GM18520 (cell line): ENCODE data around the gene WFDC13.
"Not testable (repeated sequence)": the region's sequence is repeated elsewhere in the genome, so short reads cannot be mapped to it uniquely, and the experiment has no call there.

ENCODE experiments used
- ATAC-seq: cut with Tn5 transposase; IDR thresholded peaks from one replicate; pipeline ENCODE4 v1.9.1; 2021; ENCODE audit not compliant: unreplicated experiment

WFDC13 gene, protein sequence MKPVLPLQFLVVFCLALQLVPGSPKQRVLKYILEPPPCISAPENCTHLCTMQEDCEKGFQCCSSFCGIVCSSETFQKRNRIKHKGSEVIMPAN

DNA sequence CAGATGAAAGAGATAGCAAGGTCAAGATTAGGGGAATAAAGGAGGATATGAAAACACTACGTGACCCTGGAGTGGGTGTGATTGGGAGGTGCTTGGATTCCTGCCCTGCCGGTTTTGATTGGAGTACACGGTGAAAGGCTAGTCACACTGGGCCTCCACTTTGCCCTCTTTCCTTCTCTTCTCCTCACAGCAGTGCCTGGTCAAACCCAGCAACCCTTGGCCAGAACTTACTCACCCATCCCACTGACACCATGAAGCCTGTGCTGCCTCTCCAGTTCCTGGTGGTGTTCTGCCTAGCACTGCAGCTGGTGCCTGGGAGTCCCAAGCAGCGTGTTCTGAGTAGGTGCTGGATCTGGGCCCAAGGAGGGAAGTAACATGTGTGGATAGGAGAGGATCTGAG lies at the start of gene WFDC13:
TSS of gene WFDC13 (plus strand) at position 166 of the 400 bp plus-strand sequence. CDS start at position 252, 86 bp downstream.
- no peak for ATAC-seq

DNA sequence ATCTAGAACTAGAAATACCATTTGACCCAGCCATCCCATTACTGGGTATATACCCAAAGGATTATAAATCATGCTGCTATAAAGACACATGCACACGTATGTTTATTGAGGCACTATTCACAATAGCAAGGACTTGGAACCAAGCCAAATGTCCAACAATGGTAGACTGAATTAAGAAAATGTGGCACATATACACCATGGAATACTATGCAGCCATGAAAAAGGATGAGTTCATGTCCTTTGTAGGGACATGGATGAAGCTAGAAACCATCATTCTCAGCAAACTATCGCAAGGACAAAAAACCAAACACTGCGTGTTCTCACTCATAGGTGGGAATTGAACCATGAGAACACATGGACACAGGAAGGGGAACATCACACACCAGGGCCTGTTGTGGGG lies 44.8 kb upstream of the WFDC13 start:
- ATAC-seq = not testable (repeated sequence)

DNA sequence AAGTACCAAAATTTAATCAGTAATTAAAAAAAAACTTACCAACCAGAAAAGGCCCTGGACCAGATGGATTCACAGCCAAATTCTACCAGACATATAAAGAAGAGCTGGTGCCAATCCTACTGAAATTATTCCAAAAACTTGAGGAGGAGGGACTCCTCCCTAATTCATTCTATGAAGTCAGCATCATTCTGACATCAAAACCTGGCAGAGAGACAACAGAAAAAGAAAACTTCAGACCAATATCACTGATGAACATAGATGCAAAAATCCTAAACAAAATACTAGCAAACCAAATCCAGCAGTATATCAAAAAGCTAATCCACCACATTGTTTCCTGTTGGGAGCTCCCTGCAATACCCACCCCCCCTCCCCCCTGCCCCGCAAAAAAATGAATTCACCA lies 31.7 kb upstream of the WFDC13 start, which contains the start of gene WFDC11:
TSS of gene WFDC11 (minus strand) at position 101 of the 400 bp plus-strand sequence. CDS start 19,639 bp downstream, outside the sequence.
- no peak for ATAC-seq

DNA sequence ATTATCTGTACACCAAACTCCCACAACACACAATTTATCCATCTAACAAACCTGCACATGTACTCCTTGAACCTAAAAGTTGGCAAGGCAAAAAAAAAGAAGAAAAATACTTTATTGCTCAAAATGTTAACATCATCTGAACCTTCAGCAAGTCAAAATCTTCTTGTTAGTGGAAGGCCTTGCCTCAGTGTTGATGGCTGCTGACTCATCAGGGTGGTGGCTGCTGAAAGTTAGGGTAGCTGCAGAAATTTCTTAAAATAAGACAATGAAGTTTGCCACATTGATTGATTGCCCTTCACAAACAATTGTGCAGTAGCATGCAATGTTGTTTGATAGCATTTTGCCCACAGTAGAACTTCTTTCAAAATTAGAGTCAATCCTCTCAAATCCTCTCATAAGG lies 29.1 kb upstream of the WFDC13 start:
- no peak for ATAC-seq

DNA sequence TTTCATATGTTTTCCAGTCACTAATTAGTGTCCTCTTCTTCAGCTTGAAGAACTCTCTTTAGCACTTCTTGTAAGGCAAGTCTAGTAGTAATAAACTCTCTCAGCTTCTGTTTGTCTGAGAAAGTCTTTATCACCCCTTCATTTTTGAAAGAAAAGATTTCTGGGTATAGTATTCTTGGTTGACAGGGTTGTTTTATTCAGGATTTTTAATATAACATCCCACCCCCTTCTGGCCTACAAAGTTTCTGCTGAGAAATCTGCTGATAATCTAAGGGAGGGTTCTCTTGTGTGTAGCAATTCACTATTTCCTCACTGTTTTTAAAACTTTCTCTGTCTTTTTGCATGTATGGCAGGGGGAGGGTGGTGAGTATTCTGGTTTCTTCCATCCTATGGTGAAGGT lies 22.2 kb upstream of the WFDC13 start:
- ATAC-seq = no peak

DNA sequence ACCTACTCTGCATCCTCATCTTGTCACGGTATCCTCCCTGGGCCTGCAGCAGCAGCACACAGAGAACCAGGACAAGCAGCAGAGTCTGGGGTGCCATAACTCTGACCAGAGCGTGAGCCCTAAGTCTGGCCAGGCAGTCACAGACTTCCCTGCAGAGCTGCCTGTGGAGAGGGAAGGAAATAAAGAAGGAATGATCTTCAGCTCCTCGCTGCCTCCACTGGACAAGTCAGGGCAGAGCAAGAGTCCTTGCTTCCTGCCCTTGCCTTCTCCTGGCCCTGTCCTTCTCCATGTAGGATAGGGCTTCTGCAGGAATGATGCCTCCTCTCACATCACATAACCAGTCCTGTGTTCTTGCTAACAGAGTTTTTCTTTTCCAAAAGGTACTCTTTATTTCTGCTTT lies 15.9 kb upstream of the WFDC13 start:
- ATAC-seq = no peak

DNA sequence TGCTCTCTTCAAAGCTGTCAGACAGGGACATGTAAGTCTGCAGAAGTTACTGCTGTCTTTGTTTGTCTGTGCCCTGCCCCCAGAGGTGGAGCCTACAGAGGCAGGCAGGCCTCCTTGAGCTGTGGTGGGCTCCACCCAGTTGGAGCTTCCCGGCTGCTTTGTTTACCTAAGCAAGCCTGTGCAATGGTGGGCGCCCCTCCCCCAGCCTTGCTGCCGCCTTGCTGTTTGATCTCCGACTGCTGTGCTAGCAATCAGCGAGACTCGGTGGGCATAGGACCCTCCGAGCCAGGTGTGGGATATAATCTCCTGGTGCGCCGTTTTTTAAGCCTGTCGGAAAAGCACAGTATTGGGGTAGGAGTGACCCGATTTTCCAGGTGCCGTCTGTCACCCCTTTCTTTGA lies 8.5 kb upstream of the WFDC13 start:
- ATAC-seq = not testable (repeated sequence)

DNA sequence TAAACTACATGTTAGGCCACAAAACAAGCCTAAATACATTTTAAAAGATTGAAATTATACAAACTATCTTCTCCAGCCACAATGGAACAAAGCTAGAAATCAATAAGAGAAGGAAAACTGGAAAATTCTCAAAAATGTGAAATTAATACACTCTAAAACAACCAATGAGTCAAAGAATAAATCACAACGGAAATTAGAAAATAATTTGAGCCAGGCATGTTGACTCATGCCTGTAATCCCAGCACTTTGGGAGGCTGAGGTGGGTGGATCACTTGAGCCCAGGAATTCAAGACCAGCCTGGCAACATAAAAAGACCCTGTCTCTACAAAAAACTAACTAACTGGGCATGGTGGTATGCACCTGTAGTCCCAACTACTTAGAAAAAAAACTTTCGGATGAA lies 6.3 kb upstream of the WFDC13 start:
- no peak for ATAC-seq

DNA sequence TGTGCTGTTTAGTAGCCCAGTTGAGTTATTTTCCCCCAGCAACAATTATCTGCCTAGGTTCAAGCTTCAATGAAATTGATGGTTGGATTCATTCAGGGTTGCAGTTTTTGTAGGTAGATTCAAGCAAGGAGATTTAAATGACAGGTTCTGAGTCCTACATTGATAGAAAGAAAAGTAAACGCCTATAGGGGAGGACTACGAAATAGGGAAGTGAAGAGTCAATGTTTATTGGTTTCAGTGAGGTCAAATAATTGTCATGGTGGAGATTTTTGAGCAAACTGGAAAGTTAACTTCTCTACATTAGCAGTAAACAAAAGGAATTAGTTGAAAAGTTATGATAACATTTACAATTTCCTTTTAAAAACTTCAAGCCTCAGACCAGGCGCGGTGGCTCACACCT lies 734 bp upstream of the WFDC13 start:
- no peak for ATAC-seq

DNA sequence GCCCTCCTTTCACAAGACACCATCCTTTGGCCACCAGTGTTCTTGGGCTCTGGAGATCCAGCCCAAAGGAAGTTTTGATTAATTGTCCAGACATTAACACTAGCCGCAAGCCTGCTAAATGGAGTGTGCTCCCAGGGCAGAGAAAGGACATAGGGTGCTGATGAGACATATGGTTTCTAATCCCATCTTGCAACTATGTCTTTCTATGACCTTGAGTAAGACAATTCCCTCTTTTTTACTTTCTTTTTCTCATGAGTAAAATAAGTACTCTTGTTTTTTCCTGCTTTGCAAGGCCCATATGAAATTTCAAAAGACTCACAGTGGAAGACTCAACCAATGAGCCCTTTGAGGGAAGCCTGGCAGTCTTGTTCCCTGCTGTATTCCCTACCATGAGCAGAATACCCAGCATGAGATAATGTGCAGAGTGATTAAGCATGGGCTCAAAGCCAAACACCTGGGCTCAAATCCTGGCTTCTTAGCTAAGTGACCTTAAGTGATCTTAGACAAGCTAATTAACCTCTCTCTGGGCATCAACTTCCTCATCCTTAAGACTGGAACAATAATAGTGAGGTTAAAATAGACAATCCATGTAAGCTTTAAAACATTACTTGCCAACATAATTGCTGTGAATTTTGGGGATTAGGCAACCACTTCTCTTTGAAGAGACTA lies 3.3 kb downstream of the WFDC13 start, which contains the start of gene WFDC10B:
TSS of gene WFDC10B (minus strand) at position 51 of the 669 bp plus-strand sequence. CDS start 19,027 bp downstream, outside the sequence.
- no peak for ATAC-seq

DNA sequence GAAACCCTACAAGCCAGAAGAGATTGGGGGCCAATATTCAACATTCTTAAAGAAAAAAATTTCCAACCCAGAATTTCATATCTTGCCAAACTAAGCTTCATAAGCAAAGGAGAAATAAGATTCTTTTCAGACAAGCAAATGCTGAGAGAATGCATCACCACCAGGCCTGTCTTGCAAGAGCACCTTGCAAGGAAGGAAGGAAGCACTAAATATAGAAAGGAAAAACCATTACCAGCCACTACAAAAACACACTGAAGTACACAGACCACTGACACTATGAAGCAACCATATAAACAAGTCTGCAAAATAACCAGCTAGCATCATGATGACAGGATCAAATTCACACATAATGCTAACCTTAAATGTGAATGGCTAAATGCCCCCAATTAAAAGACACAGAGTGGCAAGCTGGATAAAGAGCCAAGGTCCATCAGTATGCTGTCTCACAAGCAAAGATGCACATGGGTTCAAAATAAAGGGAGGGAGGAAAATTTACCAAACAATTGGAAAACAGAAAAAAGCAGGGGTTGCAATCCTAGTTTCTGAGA lies 14.4 kb downstream of the WFDC13 start:
- ATAC-seq = not testable (repeated sequence)

DNA sequence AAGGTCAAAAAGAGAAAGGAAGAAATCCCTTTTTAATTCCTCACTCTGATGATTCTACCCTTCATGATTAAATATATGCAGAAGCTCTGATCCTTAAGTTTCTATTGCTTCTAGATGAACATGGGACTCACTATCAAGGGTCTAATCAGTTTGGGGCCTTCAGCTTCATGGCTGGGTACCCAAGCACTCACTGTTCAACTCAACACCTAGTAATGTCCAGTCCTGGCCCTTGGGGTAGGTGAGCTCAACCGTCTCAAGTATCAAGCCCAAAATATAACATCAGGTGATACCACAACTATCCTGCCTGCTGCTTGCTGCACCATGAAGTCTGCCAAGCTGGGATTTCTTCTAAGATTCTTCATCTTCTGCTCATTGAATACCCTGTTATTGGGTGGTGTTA lies 20.2 kb downstream of the WFDC13 start, which contains the start of gene SPINT4:
TSS of gene SPINT4 (plus strand) at position 301 of the 400 bp plus-strand sequence. CDS start at position 322, 21 bp downstream.
- ATAC-seq = no peak

DNA sequence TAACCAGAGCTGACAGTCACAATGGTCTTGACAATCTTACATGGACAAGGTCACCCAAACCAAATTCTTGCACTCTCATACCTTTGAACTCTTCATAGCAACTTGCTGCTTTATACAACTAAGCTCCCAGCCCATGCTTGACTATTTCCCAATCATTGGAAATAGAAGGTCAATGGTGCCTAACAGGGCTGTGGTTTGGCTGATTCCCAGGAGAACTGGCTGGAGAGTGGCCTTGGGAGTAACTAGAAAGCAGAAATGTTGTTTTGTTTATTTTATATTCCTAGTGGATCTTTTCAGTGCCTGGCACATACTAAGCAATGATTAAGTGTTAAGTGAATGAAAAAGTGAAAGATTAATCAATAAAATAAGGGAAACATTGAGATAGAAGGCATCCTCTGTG lies 23.3 kb downstream of the WFDC13 start:
- ATAC-seq = no peak

DNA sequence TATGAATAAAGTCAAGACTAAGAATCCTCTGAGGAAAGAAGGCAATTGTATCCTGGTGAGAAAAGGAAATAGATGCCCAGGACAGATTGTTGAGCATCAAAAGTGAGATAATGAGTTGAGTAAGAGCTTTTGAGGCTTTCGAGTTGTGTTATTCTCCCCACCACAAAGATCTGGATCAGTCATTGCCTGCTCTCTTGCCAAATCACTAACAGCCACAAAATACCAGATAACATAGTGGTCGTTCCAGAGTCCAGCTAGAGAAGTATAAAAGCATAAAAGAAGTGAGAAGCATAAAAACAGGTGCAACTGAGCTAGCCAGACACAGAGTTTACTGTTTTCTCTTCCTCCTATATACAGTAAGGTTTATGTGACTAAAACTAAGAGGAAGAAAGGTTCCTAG lies 25.2 kb downstream of the WFDC13 start:
- no peak for ATAC-seq

DNA sequence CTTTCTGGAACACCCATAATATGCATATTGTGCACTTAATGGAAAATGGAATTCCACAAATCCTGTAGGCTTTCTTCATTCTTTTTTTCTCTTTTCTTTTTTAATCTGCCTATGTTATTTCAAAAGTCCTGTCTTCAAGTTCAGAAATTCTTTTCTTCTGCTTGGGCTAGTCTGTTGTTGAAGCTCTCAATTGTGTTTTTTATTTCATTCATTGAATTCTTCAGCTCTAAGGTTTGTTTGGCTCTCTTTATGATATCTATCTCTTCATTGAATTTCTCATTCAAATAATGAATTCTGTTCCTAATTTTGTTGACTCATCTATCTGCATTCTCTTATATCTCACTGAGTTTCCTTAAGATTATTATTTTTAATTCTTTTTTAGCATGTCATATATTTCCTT lies 30.4 kb downstream of the WFDC13 start:
- no peak for ATAC-seq

DNA sequence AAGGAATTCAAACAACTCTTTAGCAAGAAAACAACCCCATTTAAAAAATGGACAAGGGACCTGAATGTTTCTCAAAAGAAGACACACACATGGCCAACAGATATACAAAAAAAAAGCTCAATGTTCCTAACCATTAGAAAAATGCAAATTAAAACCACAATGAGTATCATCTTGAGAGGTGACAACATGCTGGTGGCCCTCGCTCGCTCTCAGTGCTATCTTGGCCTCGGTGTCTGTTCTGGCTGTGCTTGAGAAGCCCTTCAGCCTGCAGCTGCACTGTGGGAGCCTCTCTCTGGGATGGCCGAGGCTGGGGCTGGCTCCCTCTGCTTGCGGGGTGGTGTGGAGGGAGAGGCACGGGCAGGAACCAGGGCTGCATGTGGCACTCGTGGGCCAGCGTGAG lies 33.7 kb downstream of the WFDC13 start:
- ATAC-seq = no peak

DNA sequence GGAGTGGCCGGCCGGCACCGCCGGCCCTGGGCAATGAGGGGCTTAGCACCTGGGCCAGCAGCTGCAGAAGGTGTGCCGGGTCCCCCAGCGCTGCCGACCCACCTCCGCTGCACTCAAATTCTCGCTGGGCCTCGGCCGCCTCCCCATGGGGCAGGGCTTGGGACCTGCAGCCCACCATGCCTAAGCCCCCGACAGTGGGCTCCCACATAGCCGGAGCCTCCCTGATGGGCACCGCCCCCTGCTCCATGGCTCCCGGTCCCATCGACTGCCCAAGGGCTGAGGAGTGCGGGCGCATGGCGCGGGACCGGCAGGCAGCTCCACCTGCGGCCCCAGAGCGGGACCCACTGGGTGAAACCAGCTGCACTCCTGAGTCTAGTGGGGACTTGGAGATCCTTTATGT lies 34.1 kb downstream of the WFDC13 start:
- no peak for ATAC-seq

DNA sequence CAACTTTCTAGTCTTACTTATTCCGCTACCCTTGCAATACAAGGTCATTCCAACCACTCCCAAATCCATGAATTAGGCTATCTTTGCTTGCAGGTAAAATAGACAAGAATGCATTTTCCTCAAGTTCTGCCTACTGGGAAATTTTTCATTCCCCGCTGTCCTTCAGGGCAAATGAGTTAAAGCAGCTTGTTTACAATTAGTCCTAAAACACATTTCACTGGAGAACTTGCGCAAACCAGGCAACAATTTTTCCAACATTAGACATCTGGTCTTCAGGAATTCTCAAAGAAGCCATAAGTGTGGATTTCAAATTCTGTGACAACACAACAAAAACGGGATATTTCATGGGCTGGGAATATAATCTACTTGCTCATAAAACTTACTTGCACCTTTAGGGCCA lies 40.8 kb downstream of the WFDC13 start:
- no peak for ATAC-seq

DNA sequence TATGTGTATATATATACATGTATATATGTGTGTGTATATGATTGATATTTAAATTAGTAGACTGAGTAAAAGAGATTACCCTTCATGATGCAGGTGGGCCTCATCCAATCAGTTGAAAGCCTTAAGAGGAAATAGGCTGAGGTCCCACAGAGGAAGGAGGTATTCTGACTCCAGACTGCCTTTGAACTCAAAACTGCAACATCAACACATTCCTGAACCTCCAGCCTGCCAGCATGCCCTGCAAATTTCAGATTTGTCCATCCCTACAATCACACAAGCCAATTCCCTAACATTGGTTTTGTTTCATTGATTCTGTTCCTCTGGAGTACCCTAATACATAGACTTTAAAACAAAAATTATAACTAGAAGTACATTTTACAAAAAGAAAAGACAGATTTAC lies 43.2 kb downstream of the WFDC13 start:
- no peak for ATAC-seq

DNA sequence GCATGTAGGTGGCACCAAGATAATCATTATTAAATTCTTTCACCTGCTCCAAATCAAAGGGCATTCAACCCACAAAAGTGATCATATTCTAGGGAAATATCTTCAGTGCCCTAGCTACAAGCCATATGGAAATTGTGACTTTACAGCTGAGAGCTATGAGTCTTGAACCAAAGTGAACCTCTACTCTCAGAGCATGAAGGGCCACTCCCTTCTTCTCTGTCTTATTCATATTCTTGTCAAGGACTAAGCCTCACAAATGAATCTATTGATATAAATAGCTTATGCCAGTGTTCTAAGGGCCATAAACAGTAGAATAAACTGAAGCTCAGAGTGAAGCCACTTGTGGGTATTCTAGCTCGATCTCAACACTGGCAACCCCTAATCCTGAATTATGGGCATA lies 49.9 kb downstream of the WFDC13 start:
- no peak for ATAC-seq

DNA sequence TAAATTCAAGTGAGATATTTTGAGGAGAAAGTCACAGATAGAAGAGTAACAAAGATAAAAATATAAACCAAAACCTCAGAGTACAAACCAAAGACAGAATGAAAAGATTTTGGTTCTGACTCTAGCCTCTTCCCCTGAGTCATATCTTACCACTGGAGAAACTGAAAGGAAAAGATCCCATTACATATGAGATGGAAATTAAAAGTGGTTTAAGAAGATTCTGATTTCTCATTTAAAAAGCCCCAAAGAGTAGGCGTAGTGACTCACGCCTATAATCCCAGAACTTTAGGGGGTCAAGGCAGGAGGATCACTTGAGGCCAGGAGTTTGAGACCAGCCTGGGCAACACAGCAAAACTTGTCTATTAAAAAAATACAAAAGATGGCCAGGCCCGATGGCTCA lies 50.9 kb downstream of the WFDC13 start:
- no peak for ATAC-seq

DNA sequence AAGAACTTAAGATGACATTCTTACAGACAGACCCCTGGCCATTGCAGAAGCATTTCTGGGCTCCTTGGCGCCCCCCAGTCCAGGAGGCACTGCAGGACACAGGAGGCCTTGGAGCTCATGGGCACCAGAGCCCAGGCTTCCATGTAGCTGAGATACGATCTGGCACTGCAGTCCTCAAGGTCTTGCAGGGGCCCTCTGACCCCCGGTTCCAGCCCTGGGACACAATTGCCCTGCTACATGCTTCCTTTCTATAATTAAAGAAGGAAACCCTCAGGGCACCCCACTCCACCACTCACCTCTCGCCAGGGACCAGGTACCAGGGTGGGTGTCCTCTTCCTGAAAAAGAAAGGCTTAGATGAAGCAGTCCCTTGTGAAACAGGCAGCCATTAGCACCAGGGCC lies 56.3 kb downstream of the WFDC13 start:
- ATAC-seq = no peak
